HCT116 (cell line): ENCODE data around the gene CFAP46. TPM values are rescaled to one million over a fixed set of nuclear protein-coding genes. Genes with fewer than 3 reads are reported as not detected.

Experiments
- ATAC-seq: fragments of 200-7000 bp; cut with Tn5 transposase; 2 replicates; pipeline ENCODE4 v1.9.1; 2020; ENCODE audit warnings: mild to moderate bottlenecking, moderate library complexity
- BruUV-seq: library from RNA; stranded (reverse); fragments of 400-500 nt; replicated peaks from 2 replicates; lab custom pipeline; 2021; lab: Mats Ljungman, UMichigan
- CTCF ChIA-PET: fragments of 300-600 bp; sonication (Branson Sonifier 250); formaldehyde crosslinking; loops from one replicate; lab custom pipeline; 2021; ENCODE audit warnings: antibody characterized with exemption; lab: Charles Lee
- POLR2A ChIA-PET: fragments of 300-600, 350-600 bp; sonication (Branson Sonifier 250); formaldehyde crosslinking; loops from one replicate; lab custom pipeline; 2021; ENCODE audit warnings: antibody characterized with exemption; lab: Charles Lee
- RAD21 ChIA-PET, 2 experiments: fragments of 300-600 bp; sonication (Branson Sonifier 250); formaldehyde crosslinking; loops; one replicate each; lab custom pipeline; 2023; ENCODE audit warnings: low total read pairs in 2 of 2; ENCODE audit not compliant: uncharacterized antibody in 2 of 2, unreplicated experiment in 2 of 2, low non-redundant PET in 1 of 2; lab: Charles Lee
- DNase-seq: peaks from one replicate; pipeline ENCODE4 v3.0.0-alpha.2; 2010; ENCODE audit warnings: low read depth, low spot score
- H2AFZ ChIP-seq: fragments of 200-600 bp; shearing (Covaris generic), sonication (generic); 2 replicates; pipeline ENCODE4 v1.6.1; 2017; ENCODE audit warnings: low read depth, mixed run types, mixed read lengths, antibody characterized with exemption, low read length; ENCODE audit not compliant: poor library complexity, severe bottlenecking
- H3K27ac ChIP-seq: 2 replicates; pipeline ENCODE4 v1.5.1; 2012; ENCODE audit warnings: low read depth, low read length
- H3K27me3 ChIP-seq: fragments of 200-600 bp; sonication (generic); 2 replicates; pipeline ENCODE4 v1.6.1; 2016; ENCODE audit warnings: mixed run types, low read length, mixed read lengths; ENCODE audit not compliant: insufficient read depth
- H3K36me3 ChIP-seq, 2 experiments: fragments of 200-500 bp in 1 of 2; fragments of 200-600 bp in 1 of 2; sonication (Bioruptor generic) in 1 of 2; sonication (generic) in 1 of 2; 2 replicates each; pipeline versions ENCODE4 v1.5.1 to v1.6.1; 2014 to 2016; ENCODE audit warnings: low read length in 2 of 2, inconsistent platforms in 1 of 2, mixed read lengths in 1 of 2, mixed run types in 1 of 2; ENCODE audit not compliant: insufficient read depth in 2 of 2, control insufficient read depth in 1 of 2
- H3K4me1 ChIP-seq, 2 experiments: fragments of 200-600 bp in 1 of 2; sonication (generic) in 1 of 2; 2 replicates each; pipeline versions ENCODE4 v1.5.1 to v1.6.1; 2012 to 2017; ENCODE audit warnings: low read length in 2 of 2, inconsistent platforms in 1 of 2, mild to moderate bottlenecking in 1 of 2, mixed read lengths in 1 of 2, mixed run types in 1 of 2, moderate library complexity in 1 of 2; ENCODE audit not compliant: insufficient read depth in 2 of 2, control insufficient read depth in 1 of 2
- H3K4me2 ChIP-seq: fragments of 200-600 bp; sonication (generic); 2 replicates; pipeline ENCODE4 v1.6.1; 2017; ENCODE audit warnings: mixed run types, low read length, mixed read lengths
- H3K4me3 ChIP-seq, 2 experiments: fragments of 200-600 bp in 1 of 2; sonication (generic) in 1 of 2; replicated peaks in 1 of 2; 2 replicates each; pipeline ENCODE4 v1.5.1; 2011 to 2016; ENCODE audit warnings: low read length in 2 of 2, control low read depth in 1 of 2, low read depth in 1 of 2, mild to moderate bottlenecking in 1 of 2, mixed read lengths in 1 of 2, mixed run types in 1 of 2
- H3K79me2 ChIP-seq: fragments of 200-600 bp; sonication (generic); 2 replicates; pipeline ENCODE4 v1.6.1; 2017; ENCODE audit warnings: mild to moderate bottlenecking, mixed run types, low read length, moderate library complexity, mixed read lengths; ENCODE audit not compliant: insufficient read depth
- H3K9ac ChIP-seq: fragments of 200-600 bp; sonication (generic); 2 replicates; pipeline ENCODE4 v1.6.1; 2016; ENCODE audit warnings: low read length, mixed read lengths
- H3K9me2 ChIP-seq: fragments of 200-600 bp; sonication (generic), shearing (Covaris generic); 2 replicates; pipeline ENCODE4 v1.6.1; 2017; ENCODE audit warnings: mixed run types, mild to moderate bottlenecking, moderate library complexity; ENCODE audit not compliant: insufficient read depth
- H3K9me3 ChIP-seq, 2 experiments: fragments of 200-500 bp in 1 of 2; fragments of 200-600 bp in 1 of 2; sonication (Bioruptor generic) in 1 of 2; sonication (generic) in 1 of 2; 2 replicates each; pipeline ENCODE4 v1.6.1; 2014 to 2017; ENCODE audit warnings: low read length in 2 of 2, mixed read lengths in 2 of 2, inconsistent platforms in 1 of 2, low read depth in 1 of 2, mild to moderate bottlenecking in 1 of 2, mixed run types in 1 of 2, moderate library complexity in 1 of 2; ENCODE audit not compliant: control insufficient read depth in 1 of 2, insufficient read depth in 1 of 2
- H4K20me1 ChIP-seq: fragments of 200-600 bp; sonication (generic), shearing (Covaris generic); 2 replicates; pipeline ENCODE4 v1.6.1; 2017; ENCODE audit warnings: mixed run types, mild to moderate bottlenecking, moderate library complexity; ENCODE audit not compliant: insufficient read depth
- CBX3 ChIP-seq: IDR thresholded peaks from 2 replicates; pipeline ENCODE4 v1.6.1; 2012; ENCODE audit warnings: low read depth
- EGR1 ChIP-seq: IDR thresholded peaks from 2 replicates; pipeline ENCODE4 v1.6.1; 2012; ENCODE audit warnings: low read depth
- EZH2phosphoT487 ChIP-seq: fragments of 200-600 bp; IDR thresholded peaks from 2 replicates; pipeline ENCODE4 v1.6.1; 2018; ENCODE audit warnings: antibody characterized with exemption, borderline replicate concordance
- POLR2A ChIP-seq: IDR thresholded peaks from 2 replicates; pipeline ENCODE4 v1.7.0; 2011; ENCODE audit warnings: borderline replicate concordance; ENCODE audit not compliant: insufficient read depth, insufficient read length; ENCODE audit errors: extremely low read depth
- SP1 ChIP-seq: IDR thresholded peaks from 2 replicates; pipeline ENCODE4 v1.6.1; 2012; ENCODE audit warnings: low read depth
- TCF7L2 ChIP-seq: IDR thresholded peaks from 2 replicates; pipeline ENCODE4 v1.7.0; 2011; ENCODE audit warnings: borderline replicate concordance, inconsistent platforms; ENCODE audit not compliant: insufficient read depth, insufficient read length; ENCODE audit errors: extremely low read depth
- ZNF274 ChIP-seq: fragments of 200-500 bp; sonication (Bioruptor generic); IDR thresholded peaks from 2 replicates; pipeline ENCODE4 v1.6.1; 2014; ENCODE audit warnings: mild to moderate bottlenecking, low read depth, low read length, inconsistent platforms
- intact Hi-C: fragments of 100-400 bp; cut with micrococcal nuclease; formaldehyde crosslinking; loops from 2 replicates; pipeline ENCODE4 v1.10.0; 2022
- total RNA-seq: library from RNA; stranded (reverse); gene quantifications from one replicate; pipeline ENCODE4 v1.2.1, GENCODE V29; 2021; ENCODE audit not compliant: unreplicated experiment
- TF ChIP-seq, protein P1 (sequence below): IDR thresholded peaks from 2 replicates; pipeline ENCODE4 v1.6.1; 2012

Gene CFAP46
- total RNA-seq, 1 experiment from 2014 or later, result 1.4 TPM

DNA sequence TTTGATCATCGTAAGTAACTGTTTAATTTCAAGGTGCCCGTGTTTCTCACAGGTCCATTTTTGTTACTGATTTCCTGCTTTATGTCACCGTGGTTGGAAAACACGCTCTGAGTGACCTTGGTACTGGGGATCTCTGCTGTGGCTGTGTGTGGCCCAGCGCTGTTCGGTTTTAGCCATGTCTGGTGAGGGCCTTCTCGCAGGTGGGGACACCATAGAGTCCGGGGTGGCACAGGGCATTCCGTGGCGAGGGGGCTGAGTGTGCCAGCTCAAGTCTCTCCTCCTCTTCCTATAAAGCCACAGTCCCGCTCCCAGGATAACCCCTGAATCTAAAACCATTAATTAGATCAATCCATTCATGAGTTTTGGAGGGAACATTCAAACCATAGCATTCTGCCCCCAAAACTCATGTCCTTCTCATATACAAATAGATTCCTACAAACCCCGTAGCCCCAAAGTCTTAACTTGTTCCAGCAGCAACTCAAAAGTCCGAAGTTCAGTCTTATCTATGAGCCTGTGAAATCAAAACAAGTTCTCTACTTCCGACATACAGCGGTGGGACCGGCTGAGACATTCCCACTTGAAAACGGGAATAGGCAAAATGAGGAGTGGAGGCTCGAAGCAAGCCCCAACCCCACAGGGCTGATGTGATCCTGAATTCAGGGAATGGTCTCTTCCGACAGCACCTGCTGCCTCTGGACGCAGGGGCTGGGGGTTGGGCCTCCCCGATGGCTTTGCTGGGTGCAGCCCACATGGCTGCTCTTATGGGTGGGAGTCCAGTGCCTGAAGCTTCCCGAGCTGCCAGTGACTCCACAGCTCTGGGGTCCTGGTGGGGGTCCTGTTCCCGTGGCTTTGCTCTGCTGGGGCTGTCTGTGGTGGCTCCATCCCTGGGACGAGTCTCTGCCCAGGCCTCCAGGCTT lies 101.4 kb downstream of the CFAP46 start:
- H3K4me1 ChIP-seq, result no peaks in the 10 kb centered on the region
- no peak for TF ChIP-seq CBX3
- TF ChIP-seq, all 23 proteins: peak for 0
- H2AFZ ChIP-seq, result no peak overlapping the region
- H3K9me2 ChIP-seq, result no peaks in the 10 kb centered on the region
- POLR2A ChIA-PET, result no interaction called here
- CTCF ChIA-PET, result no interaction called here
- ATAC-seq (no peak), DNase-seq (no peak)
- H3K9me3 ChIP-seq, result no peaks in the 10 kb centered on the region
- no peaks in the 10 kb centered on the region for H3K27me3 ChIP-seq
- RAD21 ChIA-PET, result no interaction called here
- H4K20me1 ChIP-seq, result no peaks in the 10 kb centered on the region
- H3K4me2 ChIP-seq, result no peak overlapping the region
- no peak overlapping the region for H3K27ac ChIP-seq
- intact Hi-C loops, result no loop called here
- H3K36me3 ChIP-seq, result no peaks in the 10 kb centered on the region
- H3K79me2 ChIP-seq, result no peaks in the 10 kb centered on the region
- H3K9ac ChIP-seq, result no peak overlapping the region
- no peak overlapping the region for H3K4me3 ChIP-seq
- BruUV-seq, result no TSS peak

DNA sequence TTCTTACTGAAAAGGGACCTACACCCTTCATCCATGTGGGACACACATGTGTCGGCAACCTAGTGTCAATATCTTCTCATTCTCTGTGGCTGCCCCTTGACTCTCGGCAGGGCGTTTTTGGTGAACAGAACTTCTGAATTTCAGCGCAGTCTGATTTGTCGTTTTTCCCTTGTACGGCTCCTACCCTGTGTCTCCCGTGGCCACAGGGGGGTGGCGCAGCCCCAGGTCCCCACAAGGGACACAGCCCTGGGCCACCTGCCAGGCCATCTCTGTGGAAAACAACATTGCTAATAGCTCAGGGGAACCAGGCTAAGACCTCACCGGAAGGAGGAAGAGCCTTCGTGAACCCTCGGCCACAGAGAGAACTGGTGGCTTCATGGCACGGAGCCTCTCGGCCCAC lies 103.3 kb downstream of the CFAP46 start:
- Histone ChIP-seq H2AFZ (no peak overlapping the region), H3K4me1 (no peaks in the 10 kb centered on the region), H3K79me2 (no peaks in the 10 kb centered on the region), H3K27ac (no peak overlapping the region), H3K4me3 (no peak overlapping the region), H3K9ac (no peak overlapping the region), H4K20me1 (no peaks in the 10 kb centered on the region), H3K36me3 (no peaks in the 10 kb centered on the region), H3K27me3 (no peaks in the 10 kb centered on the region), H3K9me2 (no peaks in the 10 kb centered on the region), H3K4me2 (no peak overlapping the region), H3K9me3 (no peaks in the 10 kb centered on the region)
- ChIA-PET RAD21 (no interaction called here), POLR2A (no interaction called here), CTCF (no interaction called here)
- intact Hi-C loops, result no loop called here
- TF ChIP-seq, protein P1, sequence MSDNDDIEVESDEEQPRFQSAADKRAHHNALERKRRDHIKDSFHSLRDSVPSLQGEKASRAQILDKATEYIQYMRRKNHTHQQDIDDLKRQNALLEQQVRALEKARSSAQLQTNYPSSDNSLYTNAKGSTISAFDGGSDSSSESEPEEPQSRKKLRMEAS, result no peak
- no peak for TF ChIP-seq EGR1
- TF ChIP-seq TCF7L2, result no peak
- TF ChIP-seq POLR2A, result no peak
- TF ChIP-seq ZNF274, result no peak
- no peak for TF ChIP-seq SP1
- no peak for TF ChIP-seq EZH2phosphoT487
- BruUV-seq, result no TSS peak
- DNase-seq (no peak), ATAC-seq (no peak)
